RWPE2 (cell line): ENCODE results near the gene DCAF6.

Experiments
- ATAC-seq: fragments of 200-7000 bp; cut with Tn5 transposase; 3 replicates; pipeline ENCODE4 v1.9.1; 2021; ENCODE audit warnings: low read depth
- DNase-seq: peaks from one replicate; pipeline ENCODE4 v3.0.0-alpha.2; 2020; ENCODE audit warnings: low spot score
- H3K27ac ChIP-seq: fragments of 450-650 bp; 2 replicates; pipeline ENCODE4 v1.5.1; 2017; ENCODE audit warnings: mild to moderate bottlenecking; ENCODE audit not compliant: poor library complexity, severe bottlenecking
- H3K27me3 ChIP-seq: fragments of 250-450 bp; sonication (Bioruptor Pico); 2 replicates; pipeline ENCODE4 v1.5.1; 2021; ENCODE audit warnings: mild to moderate bottlenecking, moderate library complexity; ENCODE audit not compliant: insufficient read depth, poor library complexity, severe bottlenecking
- H3K36me3 ChIP-seq: fragments of 250-450 bp; sonication (Bioruptor Pico); 2 replicates; pipeline ENCODE4 v1.5.1; 2020; ENCODE audit warnings: low read depth, mild to moderate bottlenecking, moderate library complexity
- H3K4me1 ChIP-seq: fragments of 250-450 bp; sonication (Bioruptor Pico); 2 replicates; pipeline ENCODE4 v1.5.1; 2021; ENCODE audit warnings: mild to moderate bottlenecking, moderate library complexity; ENCODE audit not compliant: insufficient read depth, poor library complexity, severe bottlenecking
- H3K4me3 ChIP-seq: fragments of 250-450 bp; sonication (Bioruptor Pico); 2 replicates; pipeline ENCODE4 v1.5.1; 2021; ENCODE audit warnings: mild to moderate bottlenecking, moderate library complexity; ENCODE audit not compliant: severe bottlenecking
- H3K9me3 ChIP-seq: fragments of 250-450 bp; sonication (Bioruptor Pico); 2 replicates; pipeline ENCODE4 v1.5.1; 2021; ENCODE audit warnings: mild to moderate bottlenecking, moderate library complexity; ENCODE audit not compliant: severe bottlenecking
- TF ChIP-seq, protein P1 (sequence below): fragments of 450-650 bp; IDR thresholded peaks from one replicate; pipeline ENCODE4 v1.5.1; 2017; ENCODE audit warnings: mild to moderate bottlenecking, moderate library complexity; ENCODE audit not compliant: poor library complexity, severe bottlenecking

The DCAF6 gene

GRCh38 chr1:168121401-168122011 lies 185.0 kb downstream of the DCAF6 start:
- H3K27ac ChIP-seq: no peak overlapping the region
- ATAC-seq: no peak
- no peak for DNase-seq
- TF ChIP-seq, protein P1, sequence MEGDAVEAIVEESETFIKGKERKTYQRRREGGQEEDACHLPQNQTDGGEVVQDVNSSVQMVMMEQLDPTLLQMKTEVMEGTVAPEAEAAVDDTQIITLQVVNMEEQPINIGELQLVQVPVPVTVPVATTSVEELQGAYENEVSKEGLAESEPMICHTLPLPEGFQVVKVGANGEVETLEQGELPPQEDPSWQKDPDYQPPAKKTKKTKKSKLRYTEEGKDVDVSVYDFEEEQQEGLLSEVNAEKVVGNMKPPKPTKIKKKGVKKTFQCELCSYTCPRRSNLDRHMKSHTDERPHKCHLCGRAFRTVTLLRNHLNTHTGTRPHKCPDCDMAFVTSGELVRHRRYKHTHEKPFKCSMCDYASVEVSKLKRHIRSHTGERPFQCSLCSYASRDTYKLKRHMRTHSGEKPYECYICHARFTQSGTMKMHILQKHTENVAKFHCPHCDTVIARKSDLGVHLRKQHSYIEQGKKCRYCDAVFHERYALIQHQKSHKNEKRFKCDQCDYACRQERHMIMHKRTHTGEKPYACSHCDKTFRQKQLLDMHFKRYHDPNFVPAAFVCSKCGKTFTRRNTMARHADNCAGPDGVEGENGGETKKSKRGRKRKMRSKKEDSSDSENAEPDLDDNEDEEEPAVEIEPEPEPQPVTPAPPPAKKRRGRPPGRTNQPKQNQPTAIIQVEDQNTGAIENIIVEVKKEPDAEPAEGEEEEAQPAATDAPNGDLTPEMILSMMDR: no peak
- H3K4me1 ChIP-seq: no peaks in the 10 kb centered on the region
- no peak overlapping the region for H3K4me3 ChIP-seq
- H3K27me3 ChIP-seq: no peaks in the 10 kb centered on the region
- no peaks in the 10 kb centered on the region for H3K9me3 ChIP-seq
- no peaks in the 10 kb centered on the region for H3K36me3 ChIP-seq

DNA sequence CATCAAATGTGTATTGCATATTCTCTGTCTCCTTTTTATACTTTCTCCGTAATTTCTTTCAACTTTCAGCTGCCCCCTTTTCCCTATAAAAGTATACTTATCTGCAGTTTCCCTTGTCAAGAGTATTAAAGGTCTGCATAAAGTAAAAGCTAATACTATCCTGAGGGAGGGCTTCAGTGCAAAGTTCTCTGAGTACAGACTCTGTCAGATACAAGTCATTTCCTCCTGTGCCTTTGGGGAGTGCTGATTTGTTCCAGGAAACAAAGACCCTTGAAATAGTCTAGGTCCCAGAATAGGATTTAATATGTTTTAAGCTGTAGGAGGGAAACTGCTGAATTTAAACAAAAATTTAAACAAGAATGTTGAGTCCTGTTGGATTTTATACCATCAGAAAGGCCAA lies 188.6 kb downstream of the DCAF6 start:
- H3K9me3 ChIP-seq: no peaks in the 10 kb centered on the region
- no peak for ATAC-seq
- H3K36me3 ChIP-seq: peaks cover 5% of the 10 kb centered on the region; the same call in 1 of the 2 replicates
- DNase-seq: no peak
- no peaks in the 10 kb centered on the region for H3K4me1 ChIP-seq
- no peaks in the 10 kb centered on the region for H3K27me3 ChIP-seq
- TF ChIP-seq, protein P1: no peak
- H3K4me3 ChIP-seq: no peak overlapping the region
- H3K27ac ChIP-seq: no peak overlapping the region
